D341Med (cell line): ENCODE results near the gene VPS52.
A peak's percentile ranks its signal among the peaks of the same experiment; 100 is the strongest.

Experiments used
- DNase-seq: peaks from one replicate; pipeline ENCODE4 v3.0.0; 2012; ENCODE audit warnings: low spot score

VPS52 gene

GRCh38 chr6:33209856-33210255, 61.8 kb downstream of the VPS52 start:
- DNase-seq = no peak

GRCh38 chr6:33208091-33208967, 63.3 kb downstream of the VPS52 start, which contains the start of gene RING1:
Gene RING1 (plus strand): TSS chr6:33208500. CDS start chr6:33208823, 323 bp downstream.
- peak; percentile 95 for DNase-seq

GRCh38 chr6:33207552-33208090, 64.1 kb downstream of the VPS52 start:
- peak; percentile 64 for DNase-seq

GRCh38 chr6:33206864-33207551, 64.7 kb downstream of the VPS52 start:
- no peak for DNase-seq

GRCh38 chr6:33206027-33206863, 65.4 kb downstream of the VPS52 start:
- no peak for DNase-seq

GRCh38 chr6:33205191-33206026, 66.3 kb downstream of the VPS52 start:
- no peak for DNase-seq

- DNase-seq = peak; percentile 91
Measured at GRCh38 chr6:33204415-33205190, 67.1 kb downstream of the VPS52 start, which contains the start of gene HSD17B8. Gene HSD17B8 (plus strand): TSS chr6:33204655. CDS start chr6:33204669, 14 bp downstream.

GRCh38 chr6:33204165-33204414, 67.6 kb downstream of the VPS52 start:
- DNase-seq = no peak

- no peak for DNase-seq
Measured at GRCh38 chr6:33203443-33204164, 68.1 kb downstream of the VPS52 start.

- DNase-seq = no peak
Measured at GRCh38 chr6:33202799-33203198, 68.9 kb downstream of the VPS52 start.

GRCh38 chr6:33201935-33202334, 69.7 kb downstream of the VPS52 start:
- DNase-seq = no peak

- DNase-seq = no peak
Measured at GRCh38 chr6:33201147-33201545, 70.5 kb downstream of the VPS52 start.
